HCT116 (cell line): ENCODE results near the gene TTYH3. TPM values are rescaled to one million over a fixed set of nuclear protein-coding genes. Genes with fewer than 3 reads are reported as not detected.
"Not testable (repeated sequence)": the region's sequence is repeated elsewhere in the genome, so short reads cannot be mapped to it uniquely, and the experiment has no call there.

Experiments
- ATAC-seq: fragments of 200-7000 bp; cut with Tn5 transposase; 2 replicates; pipeline ENCODE4 v1.9.1; 2020; ENCODE audit warnings: mild to moderate bottlenecking, moderate library complexity
- BruUV-seq: library from RNA; stranded (reverse); fragments of 400-500 nt; replicated peaks from 2 replicates; lab custom pipeline; 2021; lab: Mats Ljungman, UMichigan
- CTCF ChIA-PET: fragments of 300-600 bp; sonication (Branson Sonifier 250); formaldehyde crosslinking; loops from one replicate; lab custom pipeline; 2021; ENCODE audit warnings: antibody characterized with exemption; lab: Charles Lee
- POLR2A ChIA-PET: fragments of 300-600, 350-600 bp; sonication (Branson Sonifier 250); formaldehyde crosslinking; loops from one replicate; lab custom pipeline; 2021; ENCODE audit warnings: antibody characterized with exemption; lab: Charles Lee
- RAD21 ChIA-PET, 2 experiments: fragments of 300-600 bp; sonication (Branson Sonifier 250); formaldehyde crosslinking; loops; one replicate each; lab custom pipeline; 2023; ENCODE audit warnings: low total read pairs in 2 of 2; ENCODE audit not compliant: uncharacterized antibody in 2 of 2, unreplicated experiment in 2 of 2, low non-redundant PET in 1 of 2; lab: Charles Lee
- DNase-seq: peaks from one replicate; pipeline ENCODE4 v3.0.0-alpha.2; 2010; ENCODE audit warnings: low read depth, low spot score
- H2AFZ ChIP-seq: fragments of 200-600 bp; shearing (Covaris generic), sonication (generic); 2 replicates; pipeline ENCODE4 v1.6.1; 2017; ENCODE audit warnings: low read depth, mixed run types, mixed read lengths, antibody characterized with exemption, low read length; ENCODE audit not compliant: poor library complexity, severe bottlenecking
- H3K27ac ChIP-seq: 2 replicates; pipeline ENCODE4 v1.5.1; 2012; ENCODE audit warnings: low read depth, low read length
- H3K27me3 ChIP-seq: fragments of 200-600 bp; sonication (generic); 2 replicates; pipeline ENCODE4 v1.6.1; 2016; ENCODE audit warnings: mixed run types, low read length, mixed read lengths; ENCODE audit not compliant: insufficient read depth
- H3K36me3 ChIP-seq, 2 experiments: fragments of 200-500 bp in 1 of 2; fragments of 200-600 bp in 1 of 2; sonication (Bioruptor generic) in 1 of 2; sonication (generic) in 1 of 2; 2 replicates each; pipeline versions ENCODE4 v1.5.1 to v1.6.1; 2014 to 2016; ENCODE audit warnings: low read length in 2 of 2, inconsistent platforms in 1 of 2, mixed read lengths in 1 of 2, mixed run types in 1 of 2; ENCODE audit not compliant: insufficient read depth in 2 of 2, control insufficient read depth in 1 of 2
- H3K4me1 ChIP-seq, 2 experiments: fragments of 200-600 bp in 1 of 2; sonication (generic) in 1 of 2; 2 replicates each; pipeline versions ENCODE4 v1.5.1 to v1.6.1; 2012 to 2017; ENCODE audit warnings: low read length in 2 of 2, inconsistent platforms in 1 of 2, mild to moderate bottlenecking in 1 of 2, mixed read lengths in 1 of 2, mixed run types in 1 of 2, moderate library complexity in 1 of 2; ENCODE audit not compliant: insufficient read depth in 2 of 2, control insufficient read depth in 1 of 2
- H3K4me2 ChIP-seq: fragments of 200-600 bp; sonication (generic); 2 replicates; pipeline ENCODE4 v1.6.1; 2017; ENCODE audit warnings: mixed run types, low read length, mixed read lengths
- H3K4me3 ChIP-seq, 2 experiments: fragments of 200-600 bp in 1 of 2; sonication (generic) in 1 of 2; replicated peaks in 1 of 2; 2 replicates each; pipeline ENCODE4 v1.5.1; 2011 to 2016; ENCODE audit warnings: low read length in 2 of 2, control low read depth in 1 of 2, low read depth in 1 of 2, mild to moderate bottlenecking in 1 of 2, mixed read lengths in 1 of 2, mixed run types in 1 of 2
- H3K79me2 ChIP-seq: fragments of 200-600 bp; sonication (generic); 2 replicates; pipeline ENCODE4 v1.6.1; 2017; ENCODE audit warnings: mild to moderate bottlenecking, mixed run types, low read length, moderate library complexity, mixed read lengths; ENCODE audit not compliant: insufficient read depth
- H3K9ac ChIP-seq: fragments of 200-600 bp; sonication (generic); 2 replicates; pipeline ENCODE4 v1.6.1; 2016; ENCODE audit warnings: low read length, mixed read lengths
- H3K9me2 ChIP-seq: fragments of 200-600 bp; sonication (generic), shearing (Covaris generic); 2 replicates; pipeline ENCODE4 v1.6.1; 2017; ENCODE audit warnings: mixed run types, mild to moderate bottlenecking, moderate library complexity; ENCODE audit not compliant: insufficient read depth
- H3K9me3 ChIP-seq, 2 experiments: fragments of 200-500 bp in 1 of 2; fragments of 200-600 bp in 1 of 2; sonication (Bioruptor generic) in 1 of 2; sonication (generic) in 1 of 2; 2 replicates each; pipeline ENCODE4 v1.6.1; 2014 to 2017; ENCODE audit warnings: low read length in 2 of 2, mixed read lengths in 2 of 2, inconsistent platforms in 1 of 2, low read depth in 1 of 2, mild to moderate bottlenecking in 1 of 2, mixed run types in 1 of 2, moderate library complexity in 1 of 2; ENCODE audit not compliant: control insufficient read depth in 1 of 2, insufficient read depth in 1 of 2
- H4K20me1 ChIP-seq: fragments of 200-600 bp; sonication (generic), shearing (Covaris generic); 2 replicates; pipeline ENCODE4 v1.6.1; 2017; ENCODE audit warnings: mixed run types, mild to moderate bottlenecking, moderate library complexity; ENCODE audit not compliant: insufficient read depth
- intact Hi-C: fragments of 100-400 bp; cut with micrococcal nuclease; formaldehyde crosslinking; loops from 2 replicates; pipeline ENCODE4 v1.10.0; 2022
- total RNA-seq: library from RNA; stranded (reverse); gene quantifications from one replicate; pipeline ENCODE4 v1.2.1, GENCODE V29; 2021; ENCODE audit not compliant: unreplicated experiment

The TTYH3 gene
- total RNA-seq, 1 experiment from 2014 or later, result 40.3 TPM

GRCh38 chr7:2693420-2694121 is 61.8 kb downstream of the TTYH3 start:
- CTCF ChIA-PET, H2AFZ ChIP-seq, intact Hi-C loops, ATAC-seq, H3K4me3 ChIP-seq, H3K79me2 ChIP-seq, H3K9me2 ChIP-seq, BruUV-seq, H4K20me1 ChIP-seq, RAD21 ChIA-PET, H3K36me3 ChIP-seq, H3K4me2 ChIP-seq, H3K27ac ChIP-seq, H3K9ac ChIP-seq, DNase-seq, H3K27me3 ChIP-seq, H3K9me3 ChIP-seq, POLR2A ChIA-PET: not testable (repeated sequence)
- peaks cover 10 to 19% of the 10 kb centered on the region in 2 experiments; a peak in 3 of 4 replicates for H3K4me1 ChIP-seq

- H4K20me1 ChIP-seq, H2AFZ ChIP-seq, H3K36me3 ChIP-seq, POLR2A ChIA-PET, H3K27ac ChIP-seq, H3K4me3 ChIP-seq, H3K27me3 ChIP-seq, H3K4me2 ChIP-seq, ATAC-seq, H3K9me3 ChIP-seq, H3K9me2 ChIP-seq, H3K9ac ChIP-seq, RAD21 ChIA-PET, intact Hi-C loops, H3K79me2 ChIP-seq, DNase-seq, BruUV-seq: not testable (repeated sequence)
- CTCF ChIA-PET, result interaction anchor here (0.9 kb wide), 1 partner anchor 13 kb away, joined by 3 read pairs; no protein-coding TSS in a partner anchor
- peaks cover 10 to 19% of the 10 kb centered on the region in 2 experiments; a peak in 3 of 4 replicates for H3K4me1 ChIP-seq
Observed at GRCh38 chr7:2694122-2694436, 62.3 kb downstream of the TTYH3 start.
